ENCODE measurements around the gene EPHB4.
"Not testable (repeated sequence)": the region's sequence is repeated elsewhere in the genome, so short reads cannot be mapped to it uniquely, and the experiment has no call there.

EPHB4 gene

GRCh38 chr7:100819586-100819985 is 7.7 kb downstream of the EPHB4 start:
- no peak for DNase-seq

- no peak for DNase-seq
These were observed 8.5 kb downstream of the EPHB4 start for GRCh38 chr7:100818825-100819224.

GRCh38 chr7:100818366-100818765 is 9.0 kb downstream of the EPHB4 start:
- no peak for DNase-seq

- no peak for DNase-seq
These were observed 10.2 kb downstream of the EPHB4 start for GRCh38 chr7:100817097-100817496.

GRCh38 chr7:100816515-100816914 is 10.8 kb downstream of the EPHB4 start:
- DNase-seq, result not testable (repeated sequence)

GRCh38 chr7:100812729-100813128 is 14.6 kb downstream of the EPHB4 start:
- DNase-seq, result no peak

- DNase-seq, result no peak
These were observed 15.8 kb downstream of the EPHB4 start for GRCh38 chr7:100811480-100811879.

GRCh38 chr7:100808354-100808875 is 18.9 kb downstream of the EPHB4 start:
- DNase-seq, result no peak

GRCh38 chr7:100806883-100807282 is 20.4 kb downstream of the EPHB4 start:
- DNase-seq, result not testable (repeated sequence)

GRCh38 chr7:100806276-100806675 is 21.0 kb downstream of the EPHB4 start:
- DNase-seq, result no peak

- DNase-seq, result no peak
These were observed 22.5 kb downstream of the EPHB4 start for GRCh38 chr7:100804681-100805431.

- peak; percentile 54 for DNase-seq
These were observed 23.7 kb downstream of the EPHB4 start for GRCh38 chr7:100803398-100804161.

- no peak for DNase-seq
These were observed 24.4 kb downstream of the EPHB4 start for GRCh38 chr7:100802951-100803350.

GRCh38 chr7:100801833-100802568 is 25.3 kb downstream of the EPHB4 start:
- DNase-seq, result no peak

GRCh38 chr7:100799037-100799896 is 28.1 kb downstream of the EPHB4 start:
- peak; percentile 53 for DNase-seq

- no peak for DNase-seq
These were observed 32.6 kb downstream of the EPHB4 start for GRCh38 chr7:100794741-100795140.

GRCh38 chr7:100793806-100794660 is 33.3 kb downstream of the EPHB4 start:
- DNase-seq, result no peak

- DNase-seq, result no peak
These were observed 35.2 kb downstream of the EPHB4 start for GRCh38 chr7:100791881-100792666.

GRCh38 chr7:100789055-100789454 is 38.3 kb downstream of the EPHB4 start:
- DNase-seq, result no peak

- no peak for DNase-seq
These were observed 41.0 kb downstream of the EPHB4 start for GRCh38 chr7:100786323-100786722.

Data from CD4-positive, alpha-beta T cell treated with Interleukin-12 subunit alpha and Interleukin-12 subunit beta, for 1 hour (primary cell).